CD14-positive monocyte (primary cell): ENCODE results near the gene NUAK1. TPM values are rescaled to one million over a fixed set of nuclear protein-coding genes. Genes with fewer than 3 reads are reported as not detected.

Experiments used
- DNase-seq, 3 donors: peaks; one replicate each; pipeline ENCODE4 v3.0.0-alpha.2; 2011 to 2022
- H2AFZ ChIP-seq: 2 replicates; pipeline ENCODE4 v1.6.0; 2012; ENCODE audit warnings: mild to moderate bottlenecking, low read depth, low read length, inconsistent platforms; ENCODE audit not compliant: insufficient read depth, poor library complexity, severe bottlenecking
- H3K27ac ChIP-seq, 2 donors: 1 replicate in 1 of 2; 2 replicates in 1 of 2; pipeline ENCODE4 v1.5.1; 2012 to 2013; ENCODE audit warnings: low read length in 2 of 2, control low read depth in 1 of 2, inconsistent platforms in 1 of 2, low read depth in 1 of 2, mild to moderate bottlenecking in 1 of 2
- H3K27me3 ChIP-seq, 2 donors: one replicate each; pipeline versions ENCODE4 v1.6.0 to v1.6.1; 2011 to 2013; ENCODE audit warnings: low read length in 2 of 2; ENCODE audit not compliant: control insufficient read depth in 2 of 2, insufficient read depth in 2 of 2
- H3K36me3 ChIP-seq, 2 donors: replicated peaks in 1 of 2; 1 replicate in 1 of 2; 2 replicates in 1 of 2; pipeline versions ENCODE4 v1.5.1 to v1.6.1; 2012 to 2013; ENCODE audit warnings: low read length in 2 of 2, control low read depth in 1 of 2, inconsistent platforms in 1 of 2, mild to moderate bottlenecking in 1 of 2; ENCODE audit not compliant: insufficient read depth in 2 of 2, control insufficient read depth in 1 of 2
- H3K4me1 ChIP-seq, 2 donors: 1 replicate in 1 of 2; 2 replicates in 1 of 2; pipeline versions ENCODE4 v1.5.1 to v1.6.1; 2012 to 2013; ENCODE audit warnings: low read length in 2 of 2, control low read depth in 1 of 2, inconsistent platforms in 1 of 2, mild to moderate bottlenecking in 1 of 2, moderate library complexity in 1 of 2; ENCODE audit not compliant: insufficient read depth in 2 of 2, control insufficient read depth in 1 of 2
- H3K4me2 ChIP-seq: replicated peaks from 2 replicates; pipeline ENCODE3; 2012; ENCODE audit warnings: low read length, moderate library complexity, mild to moderate bottlenecking; ENCODE audit not compliant: poor library complexity, severe bottlenecking; ENCODE audit errors: extremely low read depth
- H3K4me3 ChIP-seq, 3 experiments: fragments of 200-600 bp in 1 of 3; sonication (generic) in 1 of 3; replicated peaks in 1 of 3; 1 replicate in 2 of 3; 2 replicates in 1 of 3; pipeline ENCODE4 v1.5.1; 2011 to 2013; ENCODE audit warnings: low read length in 3 of 3, mild to moderate bottlenecking in 3 of 3, control low read depth in 2 of 3, low read depth in 2 of 3, inconsistent platforms in 1 of 3, moderate library complexity in 1 of 3
- H3K79me2 ChIP-seq: 2 replicates; pipeline ENCODE4 v1.6.0; 2012; ENCODE audit warnings: mild to moderate bottlenecking, control low read depth, inconsistent platforms, low read length, moderate library complexity; ENCODE audit not compliant: insufficient read depth
- H3K9ac ChIP-seq: 2 replicates; pipeline ENCODE4 v1.6.0; 2017; ENCODE audit warnings: low read length, mild to moderate bottlenecking; ENCODE audit not compliant: insufficient read depth, poor library complexity, severe bottlenecking
- H3K9me3 ChIP-seq, 2 donors: replicated peaks in 1 of 2; 1 replicate in 1 of 2; 2 replicates in 1 of 2; pipeline versions ENCODE4 v1.5.1 to v1.6.1; 2012 to 2013; ENCODE audit warnings: low read length in 2 of 2, control low read depth in 1 of 2; ENCODE audit not compliant: control insufficient read depth in 1 of 2, insufficient read depth in 1 of 2
- H4K20me1 ChIP-seq: 2 replicates; pipeline ENCODE4 v1.6.0; 2012; ENCODE audit warnings: mild to moderate bottlenecking, low read length, control low read depth, moderate library complexity; ENCODE audit not compliant: insufficient read depth
- H3K27ac Mint-ChIP-seq, 7 donors: one replicate each; pipeline ENCODE4 v1.8.0; 2020; ENCODE audit warnings: mild to moderate bottlenecking in 7 of 7, mixed read lengths in 7 of 7, moderate library complexity in 6 of 7, inconsistent platforms in 2 of 7
- H3K27me3 Mint-ChIP-seq, 3 donors: one replicate each; pipeline ENCODE4 v1.8.0; 2021 to 2022; ENCODE audit warnings: low read depth in 3 of 3, mild to moderate bottlenecking in 3 of 3, mixed read lengths in 3 of 3, moderate library complexity in 3 of 3, inconsistent platforms in 1 of 3
- H3K36me3 Mint-ChIP-seq, 2 donors: one replicate each; pipeline ENCODE4 v1.8.0; 2020; ENCODE audit warnings: mixed read lengths in 2 of 2, inconsistent platforms in 1 of 2, mild to moderate bottlenecking in 1 of 2
- H3K4me1 Mint-ChIP-seq: one replicate; pipeline ENCODE4 v1.8.0; 2020; ENCODE audit warnings: mild to moderate bottlenecking, mixed read lengths
- H3K4me3 Mint-ChIP-seq, 2 donors: one replicate each; pipeline ENCODE4 v1.8.0; 2020; ENCODE audit warnings: mild to moderate bottlenecking in 2 of 2, mixed read lengths in 2 of 2, moderate library complexity in 1 of 2
- H3K9me3 Mint-ChIP-seq, 7 donors: one replicate each; pipeline ENCODE4 v1.8.0; 2020 to 2022; ENCODE audit warnings: mixed read lengths in 7 of 7, mild to moderate bottlenecking in 6 of 7, moderate library complexity in 6 of 7, inconsistent platforms in 2 of 7
- WGBS: methylation state at CpG from one replicate; pipeline ENCODE4 v1.1.5; 2013; ENCODE audit warnings: missing lambda C conversion rate; ENCODE audit not compliant: insufficient coverage; 5-methylcytosine and 5-hydroxymethylcytosine counted together
- intact Hi-C, 2 donors: fragments of 100-400 bp; cut with micrococcal nuclease; formaldehyde crosslinking; loops; one replicate each; pipeline versions ENCODE4 v1.15.0 to v1.15.1; 2023
- polyA plus RNA-seq, 3 donors: library from polyadenylated mRNA; depleted of rRNA in 1 of 3; unstranded in 2 of 3; stranded (reverse) in 1 of 3; fragments of 300-500 nt in 2 of 3; fragments of >200 nt in 1 of 3; fragmentation: Illumina TruSeq in 2 of 3; gene quantifications; 1 replicate in 2 of 3; 2 replicates in 1 of 3; pipeline ENCODE4 v1.2.3, GENCODE V29; 2012 to 2021
- TF ChIP-seq, protein P1 (sequence below): fragments of 200-600 bp; IDR thresholded peaks from one replicate; pipeline ENCODE4 v1.8.0; 2022; ENCODE audit warnings: antibody characterized with exemption, mild to moderate bottlenecking

NUAK1 gene
- polyA plus RNA-seq, 3 donors = not detected

DNA sequence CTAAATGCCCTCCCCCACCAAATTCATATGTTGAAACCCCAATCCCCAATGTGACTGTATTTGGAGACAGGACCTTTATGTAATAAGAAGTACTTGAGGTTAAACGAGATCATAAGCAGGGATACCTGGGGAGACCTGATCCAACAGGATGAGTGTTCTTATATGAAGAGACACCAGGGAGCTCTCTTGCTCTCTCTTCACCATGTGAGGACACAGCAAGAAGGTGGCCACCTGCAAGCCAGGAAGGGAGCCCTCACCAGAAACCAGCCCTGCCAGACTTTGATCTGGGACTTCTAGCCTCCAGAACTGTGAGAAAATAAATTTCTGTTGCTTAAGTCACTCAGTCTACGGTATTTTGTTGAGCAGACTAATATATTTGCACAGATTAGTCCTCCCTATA lies 113.6 kb downstream of the NUAK1 start:
- Histone ChIP-seq H3K4me1 (no peaks in the 10 kb centered on the region), H2AFZ (no peak overlapping the region), H3K36me3 (no peaks in the 10 kb centered on the region), H3K9me3 (no peaks in the 10 kb centered on the region), H3K9ac (no peak overlapping the region), H3K79me2 (no peaks in the 10 kb centered on the region), H3K27ac (no peak overlapping the region), H3K4me2 (no peak overlapping the region), H3K4me3 (no peak overlapping the region), H4K20me1 (no peaks in the 10 kb centered on the region), H3K27me3 (no peaks in the 10 kb centered on the region)
- DNase-seq = no peak
- Mint-ChIP-seq H3K9me3 (peaks cover 0 to 4% (median 1%) of the 10 kb centered on the region in 7 donors), H3K4me3 (no peak overlapping the region), H3K4me1 (no peaks in the 10 kb centered on the region), H3K27ac (no peak overlapping the region), H3K36me3 (no peaks in the 10 kb centered on the region), H3K27me3 (peaks cover 2 to 6% (median 4%) of the 10 kb centered on the region in 3 donors)
- TF ChIP-seq, protein P1, sequence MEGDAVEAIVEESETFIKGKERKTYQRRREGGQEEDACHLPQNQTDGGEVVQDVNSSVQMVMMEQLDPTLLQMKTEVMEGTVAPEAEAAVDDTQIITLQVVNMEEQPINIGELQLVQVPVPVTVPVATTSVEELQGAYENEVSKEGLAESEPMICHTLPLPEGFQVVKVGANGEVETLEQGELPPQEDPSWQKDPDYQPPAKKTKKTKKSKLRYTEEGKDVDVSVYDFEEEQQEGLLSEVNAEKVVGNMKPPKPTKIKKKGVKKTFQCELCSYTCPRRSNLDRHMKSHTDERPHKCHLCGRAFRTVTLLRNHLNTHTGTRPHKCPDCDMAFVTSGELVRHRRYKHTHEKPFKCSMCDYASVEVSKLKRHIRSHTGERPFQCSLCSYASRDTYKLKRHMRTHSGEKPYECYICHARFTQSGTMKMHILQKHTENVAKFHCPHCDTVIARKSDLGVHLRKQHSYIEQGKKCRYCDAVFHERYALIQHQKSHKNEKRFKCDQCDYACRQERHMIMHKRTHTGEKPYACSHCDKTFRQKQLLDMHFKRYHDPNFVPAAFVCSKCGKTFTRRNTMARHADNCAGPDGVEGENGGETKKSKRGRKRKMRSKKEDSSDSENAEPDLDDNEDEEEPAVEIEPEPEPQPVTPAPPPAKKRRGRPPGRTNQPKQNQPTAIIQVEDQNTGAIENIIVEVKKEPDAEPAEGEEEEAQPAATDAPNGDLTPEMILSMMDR = no peak
- intact Hi-C loops = no loop called here
- no CpG with 5 or more reads among the region's 2 CpGs for WGBS

- no CpG with 5 or more reads among the region's 2 CpGs for WGBS
- Histone ChIP-seq H4K20me1 (no peaks in the 10 kb centered on the region), H3K27ac (no peak overlapping the region), H3K4me2 (no peak overlapping the region), H3K27me3 (no peaks in the 10 kb centered on the region), H3K79me2 (no peaks in the 10 kb centered on the region), H2AFZ (no peak overlapping the region), H3K4me1 (no peaks in the 10 kb centered on the region), H3K4me3 (no peak overlapping the region), H3K9ac (no peak overlapping the region), H3K36me3 (no peaks in the 10 kb centered on the region), H3K9me3 (peaks cover 6 to 12% of the 10 kb centered on the region in 2 donors)
- Mint-ChIP-seq H3K4me1 (no peaks in the 10 kb centered on the region), H3K27me3 (peaks cover 0 to 6% (median 2%) of the 10 kb centered on the region in 3 donors), H3K9me3 (peaks cover 9 to 17% (median 12%) of the 10 kb centered on the region in 7 donors), H3K36me3 (no peaks in the 10 kb centered on the region), H3K27ac (no peak overlapping the region), H3K4me3 (no peak overlapping the region)
- intact Hi-C loops = no loop called here
- no peak for DNase-seq
- TF ChIP-seq, protein P1 = no peak
Measured at GRCh38 chr12:106023039-106023438, 115.7 kb downstream of the NUAK1 start.
